ENCODE measurements around the gene CST9. TPM values are rescaled to one million over a fixed set of nuclear protein-coding genes. Genes with fewer than 3 reads are reported as not detected.
"Not testable (repeated sequence)": the region's sequence is repeated elsewhere in the genome, so short reads cannot be mapped to it uniquely, and the experiment has no call there.

CST9 gene
- total RNA-seq, 1 experiment from 2014 or later, result not detected

DNA sequence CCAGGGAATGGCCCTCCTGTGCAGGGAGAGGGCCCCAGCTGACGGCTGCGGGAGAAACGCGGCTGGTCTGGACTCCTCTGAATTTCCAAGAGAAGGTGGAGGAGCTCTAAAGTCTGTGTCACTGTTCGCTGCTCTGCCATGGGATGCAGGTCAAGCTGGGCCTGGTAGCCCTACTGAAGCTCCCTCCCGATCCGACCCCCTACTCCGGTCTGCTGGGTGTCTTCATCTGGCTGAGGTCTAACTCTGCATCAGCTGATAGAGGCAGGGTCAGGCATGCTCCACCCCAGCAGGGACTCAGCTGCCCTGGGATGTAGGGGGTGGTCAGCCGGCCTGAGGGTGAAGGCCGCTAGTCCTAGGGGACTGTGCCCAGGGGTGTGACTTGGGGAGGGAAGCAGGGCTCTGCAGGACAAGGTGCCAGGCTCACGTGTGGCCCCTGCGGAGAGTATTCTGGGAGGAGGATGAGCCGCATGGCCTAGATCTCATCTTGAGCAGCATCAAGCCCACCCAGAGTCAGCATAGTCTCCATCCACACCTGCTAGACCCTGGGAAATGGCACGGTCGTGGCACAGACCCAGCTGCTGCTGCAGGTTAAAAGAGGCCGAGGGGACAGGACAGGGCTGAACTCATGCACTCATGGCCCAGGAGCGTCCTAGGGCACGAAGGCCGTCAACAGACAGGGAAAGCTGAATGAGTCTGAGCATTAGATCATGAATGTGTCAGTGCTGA is 30.6 kb upstream of the CST9 start:
- no peak for TF ChIP-seq JUND (IDR thresholded peaks at IDR 0.05)
- TF ChIP-seq, protein P1, sequence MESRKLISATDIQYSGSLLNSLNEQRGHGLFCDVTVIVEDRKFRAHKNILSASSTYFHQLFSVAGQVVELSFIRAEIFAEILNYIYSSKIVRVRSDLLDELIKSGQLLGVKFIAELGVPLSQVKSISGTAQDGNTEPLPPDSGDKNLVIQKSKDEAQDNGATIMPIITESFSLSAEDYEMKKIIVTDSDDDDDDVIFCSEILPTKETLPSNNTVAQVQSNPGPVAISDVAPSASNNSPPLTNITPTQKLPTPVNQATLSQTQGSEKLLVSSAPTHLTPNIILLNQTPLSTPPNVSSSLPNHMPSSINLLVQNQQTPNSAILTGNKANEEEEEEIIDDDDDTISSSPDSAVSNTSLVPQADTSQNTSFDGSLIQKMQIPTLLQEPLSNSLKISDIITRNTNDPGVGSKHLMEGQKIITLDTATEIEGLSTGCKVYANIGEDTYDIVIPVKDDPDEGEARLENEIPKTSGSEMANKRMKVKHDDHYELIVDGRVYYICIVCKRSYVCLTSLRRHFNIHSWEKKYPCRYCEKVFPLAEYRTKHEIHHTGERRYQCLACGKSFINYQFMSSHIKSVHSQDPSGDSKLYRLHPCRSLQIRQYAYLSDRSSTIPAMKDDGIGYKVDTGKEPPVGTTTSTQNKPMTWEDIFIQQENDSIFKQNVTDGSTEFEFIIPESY (IDR thresholded peaks at IDR 0.05; ENCODE audit: extremely low read depth, insufficient replicate concordance, low read length), result no peak
- TF ChIP-seq EZH2 (IDR thresholded peaks at IDR 0.05), result no peak
- TF ChIP-seq ZFX (IDR thresholded peaks at IDR 0.05), result no peak
- no peak for TF ChIP-seq SIN3A (IDR thresholded peaks at IDR 0.05; ENCODE audit: low read depth)
- TF ChIP-seq RAD21 (IDR thresholded peaks at IDR 0.05; ENCODE audit: low read depth), result no peak
- TF ChIP-seq YY1 (IDR thresholded peaks at IDR 0.05; ENCODE audit: extremely low read depth, insufficient replicate concordance, low read depth, low read length), result no peak
- no peak for TF ChIP-seq ZNF274 (IDR thresholded peaks at IDR 0.05; ENCODE audit: low read depth, low read length)
- no peak for TF ChIP-seq POLR2AphosphoS5 (IDR thresholded peaks at IDR 0.05; ENCODE audit: low read depth, low read length)
- TF ChIP-seq, protein P2, sequence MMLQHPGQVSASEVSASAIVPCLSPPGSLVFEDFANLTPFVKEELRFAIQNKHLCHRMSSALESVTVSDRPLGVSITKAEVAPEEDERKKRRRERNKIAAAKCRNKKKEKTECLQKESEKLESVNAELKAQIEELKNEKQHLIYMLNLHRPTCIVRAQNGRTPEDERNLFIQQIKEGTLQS (IDR thresholded peaks at IDR 0.05), result no peak
- TF ChIP-seq, protein P3, sequence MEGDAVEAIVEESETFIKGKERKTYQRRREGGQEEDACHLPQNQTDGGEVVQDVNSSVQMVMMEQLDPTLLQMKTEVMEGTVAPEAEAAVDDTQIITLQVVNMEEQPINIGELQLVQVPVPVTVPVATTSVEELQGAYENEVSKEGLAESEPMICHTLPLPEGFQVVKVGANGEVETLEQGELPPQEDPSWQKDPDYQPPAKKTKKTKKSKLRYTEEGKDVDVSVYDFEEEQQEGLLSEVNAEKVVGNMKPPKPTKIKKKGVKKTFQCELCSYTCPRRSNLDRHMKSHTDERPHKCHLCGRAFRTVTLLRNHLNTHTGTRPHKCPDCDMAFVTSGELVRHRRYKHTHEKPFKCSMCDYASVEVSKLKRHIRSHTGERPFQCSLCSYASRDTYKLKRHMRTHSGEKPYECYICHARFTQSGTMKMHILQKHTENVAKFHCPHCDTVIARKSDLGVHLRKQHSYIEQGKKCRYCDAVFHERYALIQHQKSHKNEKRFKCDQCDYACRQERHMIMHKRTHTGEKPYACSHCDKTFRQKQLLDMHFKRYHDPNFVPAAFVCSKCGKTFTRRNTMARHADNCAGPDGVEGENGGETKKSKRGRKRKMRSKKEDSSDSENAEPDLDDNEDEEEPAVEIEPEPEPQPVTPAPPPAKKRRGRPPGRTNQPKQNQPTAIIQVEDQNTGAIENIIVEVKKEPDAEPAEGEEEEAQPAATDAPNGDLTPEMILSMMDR (IDR thresholded peaks at IDR 0.05 in 2 of 3, conservative IDR thresholded peaks at IDR 0.05 in 1 of 3; ENCODE audit: borderline replicate concordance in 1 of 3, insufficient read depth in 1 of 3, low read depth in 2 of 3, low read length in 2 of 3), result no peak
- no peak for TF ChIP-seq EGR1 (IDR thresholded peaks at IDR 0.05; ENCODE audit: low read depth)
- TF ChIP-seq, protein P4, sequence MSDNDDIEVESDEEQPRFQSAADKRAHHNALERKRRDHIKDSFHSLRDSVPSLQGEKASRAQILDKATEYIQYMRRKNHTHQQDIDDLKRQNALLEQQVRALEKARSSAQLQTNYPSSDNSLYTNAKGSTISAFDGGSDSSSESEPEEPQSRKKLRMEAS (IDR thresholded peaks at IDR 0.05), result no peak
- no peak for ATAC-seq
- Histone ChIP-seq H3K27ac (ENCODE audit: low read depth, low read length) (peak overlapping the region; percentile 86), H3K36me3 (ENCODE audit: control insufficient read depth in 1 of 2, insufficient read depth in 2 of 2, low read length in 2 of 2) (peaks cover 5% of the 10 kb centered on the region in 2 experiments; a peak in 2 of 4 replicates), H3K9me3 (ENCODE audit: control insufficient read depth in 1 of 2, insufficient read depth in 1 of 2, low read depth in 1 of 2, low read length in 2 of 2) (no peaks in the 10 kb centered on the region), H3K27me3 (ENCODE audit: insufficient read depth, low read length) (no peaks in the 10 kb centered on the region), H3K4me2 (ENCODE audit: low read length) (peak overlapping the region; percentile 97), H3K9ac (ENCODE audit: low read length) (peak overlapping the region; percentile 88), H3K9me2 (ENCODE audit: insufficient read depth) (no peaks in the 10 kb centered on the region), H3K79me2 (ENCODE audit: insufficient read depth, low read length) (peaks cover 21% of the 10 kb centered on the region), H2AFZ (ENCODE audit: low read depth, low read length, poor library complexity, severe bottlenecking) (no peak overlapping the region), H3K4me1 (ENCODE audit: control insufficient read depth in 1 of 2, insufficient read depth in 2 of 2, low read length in 2 of 2) (peaks cover 27 to 41% of the 10 kb centered on the region in 2 experiments), H4K20me1 (ENCODE audit: insufficient read depth) (no peaks in the 10 kb centered on the region), H3K4me3 (replicated peaks in 1 of 2; ENCODE audit: low read depth in 1 of 2, low read length in 2 of 2) (peak overlapping the region; percentile 77 to 91)
- no peak for DNase-seq (ENCODE audit: low read depth, low spot score)
- ChIA-PET CTCF (no interaction called here), POLR2A (interaction anchor here (1.5 kb wide), 1 partner anchor 14 kb away, joined by 5 read pairs; no protein-coding TSS in a partner anchor), RAD21 (ENCODE audit: low non-redundant PET in 1 of 2, low total read pairs in 2 of 2, uncharacterized antibody in 2 of 2, unreplicated experiment in 2 of 2) (no interaction called here)
- intact Hi-C loops (cut with micrococcal nuclease), result loop anchor here (10.0 kb wide), 1 partner anchor 1558 kb away; the partner anchor contains the start of gene ENTPD6
- no TSS peak for BruUV-seq (replicated peaks)

DNA sequence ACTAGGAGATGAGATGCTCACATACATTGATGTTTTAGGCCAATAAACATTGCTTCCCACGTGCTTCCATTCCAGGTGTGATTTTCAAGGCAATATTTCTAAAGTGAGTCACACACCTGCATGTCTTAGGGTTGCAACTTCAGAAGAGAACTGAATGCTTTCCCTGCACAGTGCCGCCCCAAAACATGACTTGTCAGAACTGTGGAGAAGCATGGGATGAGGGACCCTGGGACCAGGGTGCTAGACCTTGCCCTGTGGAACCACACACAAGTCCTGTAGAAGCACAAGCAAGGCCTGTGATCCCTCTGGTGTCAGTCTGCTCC is 30.0 kb upstream of the CST9 start:
- intact Hi-C loops (cut with micrococcal nuclease), result loop anchor here (10.0 kb wide), 1 partner anchor 1559 kb away; the partner anchor contains the start of gene ENTPD6
- H4K20me1 ChIP-seq (ENCODE audit: insufficient read depth); H3K36me3 ChIP-seq (ENCODE audit: control insufficient read depth in 1 of 2, insufficient read depth in 2 of 2, low read length in 2 of 2); H3K9me3 ChIP-seq (ENCODE audit: control insufficient read depth in 1 of 2, insufficient read depth in 1 of 2, low read depth in 1 of 2, low read length in 2 of 2); BruUV-seq (replicated peaks); H3K9me2 ChIP-seq (ENCODE audit: insufficient read depth); ATAC-seq; H3K27ac ChIP-seq (ENCODE audit: low read depth, low read length); H3K9ac ChIP-seq (ENCODE audit: low read length); POLR2A ChIA-PET; H3K4me3 ChIP-seq (replicated peaks in 1 of 2; ENCODE audit: low read depth in 1 of 2, low read length in 2 of 2); H3K27me3 ChIP-seq (ENCODE audit: insufficient read depth, low read length); RAD21 ChIA-PET (ENCODE audit: low non-redundant PET in 1 of 2, low total read pairs in 2 of 2, uncharacterized antibody in 2 of 2, unreplicated experiment in 2 of 2); DNase-seq (ENCODE audit: low read depth, low spot score); CTCF ChIA-PET; H2AFZ ChIP-seq (ENCODE audit: low read depth, low read length, poor library complexity, severe bottlenecking): not testable (repeated sequence)
- Histone ChIP-seq H3K79me2 (ENCODE audit: insufficient read depth, low read length) (peaks cover 21% of the 10 kb centered on the region), H3K4me2 (ENCODE audit: low read length) (peak overlapping the region; percentile 97), H3K4me1 (ENCODE audit: control insufficient read depth in 1 of 2, insufficient read depth in 2 of 2, low read length in 2 of 2) (peaks cover 27 to 42% of the 10 kb centered on the region in 2 experiments)

All from HCT116 (cell line).